ENCODE measurements around the gene ALG2.
A peak's percentile ranks its signal among the peaks of the same experiment; 100 is the strongest.

The ALG2 gene

GRCh38 chr9:99261923-99262322 is 40.2 kb upstream of the ALG2 start:
- no peak overlapping the region for H3K9ac ChIP-seq (ENCODE audit: insufficient read length, low read depth)
- H3K36me3 ChIP-seq (ENCODE audit: insufficient read depth, insufficient read length, low read length): no peaks in the 10 kb centered on the region
- peaks cover 5% of the 10 kb centered on the region for H3K4me1 ChIP-seq (ENCODE audit: insufficient read depth, insufficient read length)
- DNase-seq (ENCODE audit: low read depth, low spot score): no peak
- H3K4me3 ChIP-seq (ENCODE audit: insufficient read length, low read depth): no peak overlapping the region
- no peak for TF ChIP-seq ZNF274 (IDR thresholded peaks at IDR 0.05; ENCODE audit: low read depth, low read length)
- no peak for TF ChIP-seq SUZ12 (IDR thresholded peaks at IDR 0.05; ENCODE audit: extremely low read depth, insufficient read depth, insufficient read length)
- no peak for TF ChIP-seq YY1 (IDR thresholded peaks at IDR 0.05; ENCODE audit: insufficient read depth, insufficient read length)
- H3K9me3 ChIP-seq (ENCODE audit: insufficient read depth, low read length): no peaks in the 10 kb centered on the region
- no peaks in the 10 kb centered on the region for H3K27me3 ChIP-seq (ENCODE audit: insufficient read depth, insufficient read length)

GRCh38 chr9:99259231-99259918 is 37.6 kb upstream of the ALG2 start:
- H3K9me3 ChIP-seq (ENCODE audit: insufficient read depth, low read length): no peaks in the 10 kb centered on the region
- no peak for DNase-seq (ENCODE audit: low read depth, low spot score)
- peak overlapping the region; percentile 25 for H3K9ac ChIP-seq (ENCODE audit: insufficient read length, low read depth)
- H3K4me1 ChIP-seq (ENCODE audit: insufficient read depth, insufficient read length): peaks cover 5% of the 10 kb centered on the region
- H3K4me3 ChIP-seq (ENCODE audit: insufficient read length, low read depth): no peak overlapping the region
- no peaks in the 10 kb centered on the region for H3K36me3 ChIP-seq (ENCODE audit: insufficient read depth, insufficient read length, low read length)
- no peaks in the 10 kb centered on the region for H3K27me3 ChIP-seq (ENCODE audit: insufficient read depth, insufficient read length)
- TF ChIP-seq SUZ12 (IDR thresholded peaks at IDR 0.05; ENCODE audit: extremely low read depth, insufficient read depth, insufficient read length) (no peak), YY1 (IDR thresholded peaks at IDR 0.05; ENCODE audit: insufficient read depth, insufficient read length) (no peak), ZNF274 (IDR thresholded peaks at IDR 0.05; ENCODE audit: low read depth, low read length) (no peak)

- peaks cover 5% of the 10 kb centered on the region for H3K4me1 ChIP-seq (ENCODE audit: insufficient read depth, insufficient read length)
- no peak overlapping the region for H3K4me3 ChIP-seq (ENCODE audit: insufficient read length, low read depth)
- no peaks in the 10 kb centered on the region for H3K36me3 ChIP-seq (ENCODE audit: insufficient read depth, insufficient read length, low read length)
- H3K27me3 ChIP-seq (ENCODE audit: insufficient read depth, insufficient read length): no peaks in the 10 kb centered on the region
- H3K9me3 ChIP-seq (ENCODE audit: insufficient read depth, low read length): no peaks in the 10 kb centered on the region
- no peak for TF ChIP-seq SUZ12 (IDR thresholded peaks at IDR 0.05; ENCODE audit: extremely low read depth, insufficient read depth, insufficient read length)
- TF ChIP-seq YY1 (IDR thresholded peaks at IDR 0.05; ENCODE audit: insufficient read depth, insufficient read length): no peak
- no peak for TF ChIP-seq ZNF274 (IDR thresholded peaks at IDR 0.05; ENCODE audit: low read depth, low read length)
- no peak overlapping the region for H3K9ac ChIP-seq (ENCODE audit: insufficient read length, low read depth)
- DNase-seq (ENCODE audit: low read depth, low spot score): no peak
These were observed 36.1 kb upstream of the ALG2 start for GRCh38 chr9:99257723-99258389.

GRCh38 chr9:99255651-99256050 is 33.9 kb upstream of the ALG2 start:
- no peak for DNase-seq (ENCODE audit: low read depth, low spot score)
- peaks cover 5% of the 10 kb centered on the region for H3K4me1 ChIP-seq (ENCODE audit: insufficient read depth, insufficient read length)

GRCh38 chr9:99253772-99254431 is 32.2 kb upstream of the ALG2 start:
- no peak overlapping the region for H3K9ac ChIP-seq (ENCODE audit: insufficient read length, low read depth)
- no peaks in the 10 kb centered on the region for H3K9me3 ChIP-seq (ENCODE audit: insufficient read depth, low read length)
- TF ChIP-seq YY1 (IDR thresholded peaks at IDR 0.05; ENCODE audit: insufficient read depth, insufficient read length) (no peak), ZNF274 (IDR thresholded peaks at IDR 0.05; ENCODE audit: low read depth, low read length) (no peak), SUZ12 (IDR thresholded peaks at IDR 0.05; ENCODE audit: extremely low read depth, insufficient read depth, insufficient read length) (no peak)
- no peak overlapping the region for H3K4me3 ChIP-seq (ENCODE audit: insufficient read length, low read depth)
- H3K27me3 ChIP-seq (ENCODE audit: insufficient read depth, insufficient read length): no peaks in the 10 kb centered on the region
- DNase-seq (ENCODE audit: low read depth, low spot score): no peak
- no peaks in the 10 kb centered on the region for H3K4me1 ChIP-seq (ENCODE audit: insufficient read depth, insufficient read length)
- H3K36me3 ChIP-seq (ENCODE audit: insufficient read depth, insufficient read length, low read length): no peaks in the 10 kb centered on the region

More at GRCh38 chr9:99255651-99256050, 33.9 kb upstream of the ALG2 start:
- Histone ChIP-seq H3K4me3 (ENCODE audit: insufficient read length, low read depth) (no peak overlapping the region), H3K27me3 (ENCODE audit: insufficient read depth, insufficient read length) (no peaks in the 10 kb centered on the region), H3K9me3 (ENCODE audit: insufficient read depth, low read length) (no peaks in the 10 kb centered on the region), H3K9ac (ENCODE audit: insufficient read length, low read depth) (no peak overlapping the region), H3K36me3 (ENCODE audit: insufficient read depth, insufficient read length, low read length) (no peaks in the 10 kb centered on the region)
- TF ChIP-seq SUZ12 (IDR thresholded peaks at IDR 0.05; ENCODE audit: extremely low read depth, insufficient read depth, insufficient read length) (no peak), YY1 (IDR thresholded peaks at IDR 0.05; ENCODE audit: insufficient read depth, insufficient read length) (no peak), ZNF274 (IDR thresholded peaks at IDR 0.05; ENCODE audit: low read depth, low read length) (no peak)

- no peak for TF ChIP-seq ZNF274 (IDR thresholded peaks at IDR 0.05; ENCODE audit: low read depth, low read length)
- no peak for TF ChIP-seq YY1 (IDR thresholded peaks at IDR 0.05; ENCODE audit: insufficient read depth, insufficient read length)
- no peak for TF ChIP-seq SUZ12 (IDR thresholded peaks at IDR 0.05; ENCODE audit: extremely low read depth, insufficient read depth, insufficient read length)
- Histone ChIP-seq H3K27me3 (ENCODE audit: insufficient read depth, insufficient read length) (no peaks in the 10 kb centered on the region), H3K4me3 (ENCODE audit: insufficient read length, low read depth) (no peak overlapping the region), H3K9me3 (ENCODE audit: insufficient read depth, low read length) (no peaks in the 10 kb centered on the region), H3K4me1 (ENCODE audit: insufficient read depth, insufficient read length) (no peaks in the 10 kb centered on the region), H3K36me3 (ENCODE audit: insufficient read depth, insufficient read length, low read length) (no peaks in the 10 kb centered on the region), H3K9ac (ENCODE audit: insufficient read length, low read depth) (no peak overlapping the region)
- DNase-seq (ENCODE audit: low read depth, low spot score): no peak
These were observed 31.4 kb upstream of the ALG2 start for GRCh38 chr9:99253134-99253533.

- Histone ChIP-seq H3K36me3 (ENCODE audit: insufficient read depth, insufficient read length, low read length) (no peaks in the 10 kb centered on the region), H3K4me3 (ENCODE audit: insufficient read length, low read depth) (no peak overlapping the region), H3K27me3 (ENCODE audit: insufficient read depth, insufficient read length) (no peaks in the 10 kb centered on the region), H3K4me1 (ENCODE audit: insufficient read depth, insufficient read length) (no peaks in the 10 kb centered on the region), H3K9ac (ENCODE audit: insufficient read length, low read depth) (no peak overlapping the region), H3K9me3 (ENCODE audit: insufficient read depth, low read length) (no peaks in the 10 kb centered on the region)
- DNase-seq (ENCODE audit: low read depth, low spot score): no peak
- no peak for TF ChIP-seq ZNF274 (IDR thresholded peaks at IDR 0.05; ENCODE audit: low read depth, low read length)
- TF ChIP-seq SUZ12 (IDR thresholded peaks at IDR 0.05; ENCODE audit: extremely low read depth, insufficient read depth, insufficient read length): no peak
- TF ChIP-seq YY1 (IDR thresholded peaks at IDR 0.05; ENCODE audit: insufficient read depth, insufficient read length): no peak
These were observed 29.4 kb upstream of the ALG2 start for GRCh38 chr9:99251157-99251556.
